ENCODE results near the gene LDLRAD4.
A peak's percentile ranks its signal among the peaks of the same experiment; 100 is the strongest.

The LDLRAD4 gene

GRCh38 chr18:13218368-13218991 lies at the start of gene LDLRAD4:
Gene LDLRAD4, plus strand, starts transcription at chr18:13218760.
- peak; percentile 62 for DNase-seq (ENCODE audit: low read depth, low spot score)

- no peak for DNase-seq (ENCODE audit: low read depth, low spot score)
These were observed 44.9 kb upstream of the LDLRAD4 start for GRCh38 chr18:13173578-13174145.

GRCh38 chr18:13175266-13175665 lies 43.3 kb upstream of the LDLRAD4 start:
- DNase-seq (ENCODE audit: low read depth, low spot score) = no peak

DNA sequence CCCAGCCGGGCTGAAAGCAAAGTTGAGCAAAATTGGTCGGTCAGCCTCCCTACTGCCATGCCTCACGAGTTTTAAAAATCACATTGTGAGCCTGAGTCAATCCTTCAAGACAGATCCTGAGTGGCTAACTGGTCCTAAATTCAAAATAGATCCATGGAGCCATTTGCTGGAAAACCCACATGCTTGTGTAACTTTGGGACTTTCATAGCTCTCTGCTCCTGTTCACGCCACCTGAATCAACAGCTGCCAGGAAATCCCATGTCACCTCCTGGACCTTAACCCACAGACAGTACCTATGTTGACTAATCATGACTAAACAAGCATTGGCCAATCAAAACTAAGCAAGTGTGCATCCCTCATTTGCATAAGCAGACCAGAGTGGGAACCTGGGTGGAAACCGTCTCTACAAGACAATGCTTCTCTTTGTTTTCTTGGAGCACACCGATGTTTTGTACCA lies 42.8 kb upstream of the LDLRAD4 start:
- no peak for DNase-seq (ENCODE audit: low read depth, low spot score)

GRCh38 chr18:13176847-13177246 lies 41.7 kb upstream of the LDLRAD4 start:
- DNase-seq (ENCODE audit: low read depth, low spot score) = no peak

- DNase-seq (ENCODE audit: low read depth, low spot score) = no peak
These were observed 40.4 kb upstream of the LDLRAD4 start for GRCh38 chr18:13178197-13178596.

GRCh38 chr18:13178976-13179375 lies 39.6 kb upstream of the LDLRAD4 start:
- peak; percentile 31 for DNase-seq (ENCODE audit: low read depth, low spot score)

- no peak for DNase-seq (ENCODE audit: low read depth, low spot score)
These were observed 38.9 kb upstream of the LDLRAD4 start for GRCh38 chr18:13179566-13180113.

DNA sequence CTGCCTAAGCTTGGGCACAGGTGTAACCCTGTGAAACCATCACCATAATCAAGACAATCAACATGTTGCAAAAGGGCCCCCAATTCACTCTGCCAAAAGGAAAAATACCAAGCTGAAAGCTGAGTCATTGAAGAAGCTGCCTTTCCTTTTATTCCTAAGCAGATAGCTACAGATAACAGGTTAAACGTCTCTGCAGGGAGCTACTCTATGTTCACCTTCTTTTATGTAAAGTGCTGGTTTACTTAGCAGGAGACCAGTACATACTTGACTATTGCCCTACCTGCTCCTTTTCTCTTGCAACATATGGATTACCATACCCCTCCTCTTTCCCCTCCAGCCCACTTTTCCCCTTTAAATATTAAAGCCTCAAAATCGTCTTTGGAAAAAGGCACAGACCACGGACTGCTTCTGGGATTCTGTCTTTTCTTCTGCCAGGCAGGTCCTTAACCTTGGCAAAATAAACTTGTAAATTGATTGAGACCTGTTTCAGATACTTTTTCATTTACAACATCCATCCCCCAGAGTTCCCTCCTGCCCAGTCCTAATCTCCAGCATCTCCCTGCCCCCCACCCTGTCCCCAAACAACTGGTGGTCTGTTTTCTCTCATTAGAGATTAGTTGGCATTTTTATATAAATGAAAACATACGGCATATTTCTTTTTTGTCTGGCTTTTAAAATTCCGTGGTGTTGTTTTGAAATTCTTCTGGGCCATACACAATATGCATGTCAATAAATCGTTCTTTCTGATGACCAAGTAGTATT lies 37.8 kb upstream of the LDLRAD4 start:
- no peak for DNase-seq (ENCODE audit: low read depth, low spot score)

GRCh38 chr18:13181765-13182164 lies 36.8 kb upstream of the LDLRAD4 start:
- no peak for DNase-seq (ENCODE audit: low read depth, low spot score)

GRCh38 chr18:13183359-13183758 lies 35.2 kb upstream of the LDLRAD4 start:
- DNase-seq (ENCODE audit: low read depth, low spot score) = no peak

DNA sequence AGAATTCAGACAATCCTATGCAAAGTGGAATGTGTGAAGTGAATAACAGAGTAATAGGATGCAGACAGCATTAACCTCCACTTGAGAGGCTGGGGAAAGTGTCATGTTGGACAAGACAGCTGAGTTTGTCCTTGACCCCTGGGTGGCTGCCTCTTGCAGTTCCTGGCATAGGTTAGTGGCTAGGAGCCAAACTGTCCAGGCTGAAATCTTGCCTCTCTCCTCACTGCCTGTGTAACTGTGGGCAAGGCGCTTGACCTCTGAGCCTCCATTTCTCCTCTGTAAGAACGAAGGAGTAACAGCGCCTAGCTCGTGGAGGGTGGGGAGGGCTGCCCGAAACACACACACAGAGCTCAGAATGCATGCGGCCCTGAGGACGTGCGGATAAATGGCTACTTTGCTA lies 34.8 kb upstream of the LDLRAD4 start:
- no peak for DNase-seq (ENCODE audit: low read depth, low spot score)

- DNase-seq (ENCODE audit: low read depth, low spot score) = no peak
These were observed 34.2 kb upstream of the LDLRAD4 start for GRCh38 chr18:13184396-13184795.

DNA sequence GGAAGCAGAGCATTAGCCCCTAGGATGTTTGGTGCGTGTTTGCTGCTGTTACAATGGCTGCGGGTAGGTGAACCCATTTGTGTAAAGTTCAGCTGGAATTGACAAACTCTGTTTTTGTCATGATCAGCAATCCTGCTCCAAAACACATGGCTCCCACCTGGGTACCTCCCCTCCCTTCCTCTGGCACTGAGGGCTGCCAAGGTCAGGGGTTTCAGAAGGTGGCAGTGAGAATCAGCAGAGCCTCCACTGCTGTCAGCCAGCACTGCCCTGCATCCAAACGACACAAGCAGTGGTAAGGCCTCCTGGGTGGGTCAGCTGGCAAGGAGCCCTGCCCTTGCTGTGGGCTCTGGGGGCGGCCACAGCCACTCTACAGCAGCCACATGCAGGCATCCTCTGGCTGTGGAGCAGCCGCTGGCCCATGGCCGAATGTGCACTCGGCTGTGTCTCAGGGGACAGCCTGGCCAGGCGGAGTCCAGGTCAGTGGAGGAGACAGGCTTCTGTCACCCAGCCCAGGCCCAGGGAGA lies 32.8 kb upstream of the LDLRAD4 start:
- no peak for DNase-seq (ENCODE audit: low read depth, low spot score)

- DNase-seq (ENCODE audit: low read depth, low spot score) = no peak
These were observed 31.9 kb upstream of the LDLRAD4 start for GRCh38 chr18:13186687-13187086.

- DNase-seq (ENCODE audit: low read depth, low spot score) = no peak
These were observed 31.1 kb upstream of the LDLRAD4 start for GRCh38 chr18:13187498-13187897.

DNA sequence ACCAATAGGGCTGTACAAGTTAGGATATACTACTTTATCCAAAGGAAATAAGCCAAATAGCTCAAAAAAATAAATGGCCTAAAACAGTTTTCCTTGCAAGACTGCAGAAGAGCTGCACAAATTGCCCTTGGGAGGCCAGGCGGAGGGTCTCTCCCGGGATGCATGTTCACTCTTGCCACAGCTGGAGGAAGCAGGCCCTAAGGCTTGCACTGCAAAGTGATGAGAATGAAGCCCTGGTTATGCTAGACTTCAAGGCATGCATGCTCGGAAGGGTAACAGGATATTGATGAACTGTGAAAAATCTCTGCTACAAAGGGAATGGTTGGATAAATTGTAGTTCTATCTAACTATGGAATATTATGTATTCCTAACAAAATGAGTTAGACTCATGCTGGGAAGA lies 27.5 kb upstream of the LDLRAD4 start:
- DNase-seq (ENCODE audit: low read depth, low spot score) = no peak

- DNase-seq (ENCODE audit: low read depth, low spot score) = peak; percentile 85
These were observed 26.8 kb upstream of the LDLRAD4 start for GRCh38 chr18:13191779-13192178.

- DNase-seq (ENCODE audit: low read depth, low spot score) = no peak
These were observed 25.6 kb upstream of the LDLRAD4 start for GRCh38 chr18:13192970-13193369.

GRCh38 chr18:13194239-13194638 lies 24.3 kb upstream of the LDLRAD4 start:
- DNase-seq (ENCODE audit: low read depth, low spot score) = no peak

DNA sequence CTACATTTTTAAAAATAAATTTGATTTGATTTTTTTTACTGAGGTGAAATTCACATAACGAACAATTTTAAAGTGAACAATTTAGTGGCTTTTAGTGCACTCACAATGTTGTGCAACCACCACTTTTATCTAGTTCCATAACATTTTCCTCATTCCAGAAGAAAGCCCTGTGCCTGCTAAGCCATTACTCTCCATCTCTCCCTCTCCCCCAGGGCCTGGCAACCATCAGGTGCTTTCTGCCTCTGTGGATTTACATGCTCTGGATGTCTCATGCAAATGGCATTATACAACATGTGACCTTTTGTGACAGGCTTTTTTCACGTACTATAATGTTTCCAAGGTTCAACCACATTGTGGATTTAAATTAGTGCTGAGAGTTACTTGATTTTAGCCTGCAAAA lies 19.9 kb upstream of the LDLRAD4 start:
- DNase-seq (ENCODE audit: low read depth, low spot score) = no peak

- DNase-seq (ENCODE audit: low read depth, low spot score) = no peak
These were observed 19.4 kb upstream of the LDLRAD4 start for GRCh38 chr18:13199169-13199568.

All from astrocyte of the hippocampus (primary cell).